Muscle of leg (tissue), 11 donors: Measurements from ENCODE around the gene HBM. TPM values are rescaled to one million over a fixed set of nuclear protein-coding genes. Genes with fewer than 3 reads are reported as not detected.
"Not testable (repeated sequence)": the region's sequence is repeated elsewhere in the genome, so short reads cannot be mapped to it uniquely, and the experiment has no call there.

Experiments used
- DNase-seq: peaks from one replicate; pipeline ENCODE4 v3.0.0; 2013
- H3K27ac ChIP-seq: one replicate; pipeline ENCODE4 v1.5.1; 2013; ENCODE audit warnings: mild to moderate bottlenecking, low read length, control low read depth
- H3K27me3 ChIP-seq: one replicate; pipeline ENCODE4 v1.6.1; 2013; ENCODE audit warnings: low read length; ENCODE audit not compliant: control insufficient read depth, insufficient read depth
- H3K36me3 ChIP-seq: one replicate; pipeline ENCODE4 v1.6.1; 2013; ENCODE audit warnings: low read length; ENCODE audit not compliant: control insufficient read depth, insufficient read depth
- H3K4me1 ChIP-seq: one replicate; pipeline ENCODE4 v1.6.1; 2013; ENCODE audit warnings: low read length; ENCODE audit not compliant: control insufficient read depth, insufficient read depth
- H3K4me3 ChIP-seq: one replicate; pipeline ENCODE4 v1.5.1; 2013; ENCODE audit warnings: low read length, control low read depth
- H3K9me3 ChIP-seq: replicated peaks from 2 replicates; pipeline ENCODE4 v1.6.1; 2013; ENCODE audit warnings: low read depth, low read length; ENCODE audit not compliant: control insufficient read depth
- WGBS: methylation state at CpG from one replicate; pipeline ENCODE4 v1.1.5; 2013; ENCODE audit warnings: missing lambda C conversion rate; ENCODE audit not compliant: insufficient coverage; 5-methylcytosine and 5-hydroxymethylcytosine counted together
- polyA plus RNA-seq, 8 donors: library from polyadenylated mRNA; unstranded; fragments of 120-200 nt; gene quantifications; one replicate each; pipeline versions ENCODE4 v1.2.1 to v1.2.3, GENCODE V29; 2013; ENCODE audit warnings: inconsistent platforms in 1 of 8, low replicate concordance in 1 of 8; ENCODE audit not compliant: insufficient read length in 8 of 8, insufficient read depth in 1 of 8
- total RNA-seq: library from RNA; stranded (reverse); fragments of 120-200 nt; gene quantifications from one replicate; pipeline ENCODE4 v1.2.4, GENCODE V29; 2013

Gene HBM
- total and polyA plus RNA-seq, 9 donors: 4.3 to 28.0 (median 15.2) TPM

- Histone ChIP-seq H3K27ac (no peak overlapping the region), H3K4me1 (peaks cover 17% of the 10 kb centered on the region), H3K36me3 (no peaks in the 10 kb centered on the region), H3K27me3 (peaks cover 76% of the 10 kb centered on the region), H3K9me3 (no peaks in the 10 kb centered on the region), H3K4me3 (no peak overlapping the region)
- WGBS: 3% methylated on average over 9 of the region's 11 CpGs
- DNase-seq: no peak
Observed at GRCh38 chr16:167122-167690, 1.4 kb downstream of the HBM start.

DNA sequence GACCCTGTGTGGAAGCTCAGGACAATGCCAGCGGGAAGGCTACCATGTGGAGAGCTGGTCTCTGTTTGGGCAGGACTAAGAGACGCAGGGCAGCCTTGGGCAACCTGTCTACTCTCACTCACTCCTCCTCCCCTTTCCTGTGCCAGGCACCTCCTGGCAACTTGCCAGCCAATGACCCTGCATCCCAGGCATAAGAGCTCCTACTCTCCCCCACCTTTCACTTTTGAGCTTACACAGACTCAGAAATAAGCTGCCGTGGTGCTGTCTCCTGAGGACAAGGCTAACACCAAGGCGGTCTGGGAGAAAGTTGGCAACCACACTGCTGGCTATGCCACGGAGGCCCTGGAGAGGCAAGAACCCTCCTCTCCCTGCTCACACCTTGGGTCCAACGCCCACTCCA, 2.6 kb downstream of the HBM start:
- Histone ChIP-seq H3K9me3 (no peaks in the 10 kb centered on the region), H3K36me3 (no peaks in the 10 kb centered on the region), H3K4me3 (no peak overlapping the region), H3K27me3 (peaks cover 71% of the 10 kb centered on the region), H3K4me1 (peaks cover 17% of the 10 kb centered on the region), H3K27ac (no peak overlapping the region)
- WGBS: 59% methylated on average over 6 of the region's 6 CpGs
- DNase-seq: no peak

DNA sequence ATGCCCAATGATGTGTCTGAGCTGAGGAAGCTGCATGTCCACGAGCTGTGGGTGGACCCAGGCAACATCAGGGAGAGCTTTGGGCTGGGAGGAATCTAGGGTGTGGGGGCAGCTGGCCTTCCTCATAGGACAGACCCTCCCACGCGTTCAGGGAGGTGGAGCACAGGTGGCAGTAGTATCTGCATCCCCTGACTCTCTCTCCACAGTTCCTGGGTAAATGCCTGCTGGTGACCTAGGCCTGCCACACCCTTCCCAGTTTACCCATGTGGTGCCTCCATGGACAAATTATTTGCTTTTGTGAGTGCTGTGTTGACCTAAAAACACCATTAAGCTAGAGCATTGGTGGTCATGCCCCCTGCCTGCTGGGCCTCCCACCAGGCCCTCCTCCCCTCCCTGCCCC, 3.2 kb downstream of the HBM start:
- WGBS: 13% methylated on average over 1 of the region's 3 CpGs
- peaks cover 17% of the 10 kb centered on the region for H3K4me1 ChIP-seq
- no peaks in the 10 kb centered on the region for H3K36me3 ChIP-seq
- no peak overlapping the region for H3K27ac ChIP-seq
- peaks cover 73% of the 10 kb centered on the region for H3K27me3 ChIP-seq
- H3K4me3 ChIP-seq: no peak overlapping the region
- no peaks in the 10 kb centered on the region for H3K9me3 ChIP-seq
- DNase-seq: no peak

DNA sequence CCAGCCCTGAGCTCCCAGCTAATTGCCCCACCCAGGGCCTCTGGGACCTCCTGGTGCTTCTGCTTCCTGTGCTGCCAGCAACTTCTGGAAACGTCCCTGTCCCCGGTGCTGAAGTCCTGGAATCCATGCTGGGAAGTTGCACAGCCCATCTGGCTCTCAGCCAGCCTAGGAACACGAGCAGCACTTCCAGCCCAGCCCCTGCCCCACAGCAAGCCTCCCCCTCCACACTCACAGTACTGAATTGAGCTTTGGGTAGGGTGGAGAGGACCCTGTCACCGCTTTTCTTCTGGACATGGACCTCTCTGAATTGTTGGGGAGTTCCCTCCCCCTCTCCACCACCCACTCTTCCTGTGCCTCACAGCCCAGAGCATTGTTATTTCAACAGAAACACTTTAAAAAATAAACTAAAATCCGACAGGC, 4.3 kb downstream of the HBM start:
- H3K27ac ChIP-seq, DNase-seq, H3K36me3 ChIP-seq, H3K4me3 ChIP-seq, H3K9me3 ChIP-seq: not testable (repeated sequence)
- 7% methylated on average over 3 of the region's 5 CpGs for WGBS
- H3K27me3 ChIP-seq: peaks cover 78% of the 10 kb centered on the region
- H3K4me1 ChIP-seq: peaks cover 15% of the 10 kb centered on the region

- H3K27ac ChIP-seq: no peak overlapping the region
- H3K4me3 ChIP-seq: no peak overlapping the region
- no peaks in the 10 kb centered on the region for H3K36me3 ChIP-seq
- no peaks in the 10 kb centered on the region for H3K9me3 ChIP-seq
- no CpG with 5 or more reads among the region's 1 CpG for WGBS
- peaks cover 76% of the 10 kb centered on the region for H3K27me3 ChIP-seq
- no peak for DNase-seq
- H3K4me1 ChIP-seq: peaks cover 9% of the 10 kb centered on the region
Observed at GRCh38 chr16:170788-171187, 5.0 kb downstream of the HBM start.

- WGBS: no CpG with 5 or more reads among the region's 74 CpGs
- peaks cover 68% of the 10 kb centered on the region for H3K27me3 ChIP-seq
- not testable (repeated sequence) for H3K4me3 ChIP-seq, DNase-seq, H3K4me1 ChIP-seq, H3K9me3 ChIP-seq, H3K36me3 ChIP-seq, H3K27ac ChIP-seq
Observed at GRCh38 chr16:172374-172941, 6.7 kb downstream of the HBM start, which contains the start of gene HBA2. TSS of gene HBA2 (plus strand) at chr16:172876. CDS start at chr16:172913, 37 bp downstream.

DNA sequence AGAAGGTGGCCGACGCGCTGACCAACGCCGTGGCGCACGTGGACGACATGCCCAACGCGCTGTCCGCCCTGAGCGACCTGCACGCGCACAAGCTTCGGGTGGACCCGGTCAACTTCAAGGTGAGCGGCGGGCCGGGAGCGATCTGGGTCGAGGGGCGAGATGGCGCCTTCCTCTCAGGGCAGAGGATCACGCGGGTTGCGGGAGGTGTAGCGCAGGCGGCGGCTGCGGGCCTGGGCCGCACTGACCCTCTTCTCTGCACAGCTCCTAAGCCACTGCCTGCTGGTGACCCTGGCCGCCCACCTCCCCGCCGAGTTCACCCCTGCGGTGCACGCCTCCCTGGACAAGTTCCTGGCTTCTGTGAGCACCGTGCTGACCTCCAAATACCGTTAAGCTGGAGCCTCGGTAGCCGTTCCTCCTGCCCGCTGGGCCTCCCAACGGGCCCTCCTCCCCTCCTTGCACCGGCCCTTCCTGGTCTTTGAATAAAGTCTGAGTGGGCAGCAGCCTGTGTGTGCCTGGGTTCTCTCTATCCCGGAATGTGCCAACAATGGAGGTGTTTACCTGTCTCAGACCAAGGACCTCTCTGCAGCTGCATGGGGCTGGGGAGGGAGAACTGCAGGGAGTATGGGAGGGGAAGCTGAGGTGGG, 7.6 kb downstream of the HBM start:
- DNase-seq, H3K4me3 ChIP-seq, H3K27ac ChIP-seq, H3K9me3 ChIP-seq, H3K36me3 ChIP-seq, H3K4me1 ChIP-seq: not testable (repeated sequence)
- peaks cover 68% of the 10 kb centered on the region for H3K27me3 ChIP-seq
- 3% methylated on average over 16 of the region's 44 CpGs for WGBS

DNA sequence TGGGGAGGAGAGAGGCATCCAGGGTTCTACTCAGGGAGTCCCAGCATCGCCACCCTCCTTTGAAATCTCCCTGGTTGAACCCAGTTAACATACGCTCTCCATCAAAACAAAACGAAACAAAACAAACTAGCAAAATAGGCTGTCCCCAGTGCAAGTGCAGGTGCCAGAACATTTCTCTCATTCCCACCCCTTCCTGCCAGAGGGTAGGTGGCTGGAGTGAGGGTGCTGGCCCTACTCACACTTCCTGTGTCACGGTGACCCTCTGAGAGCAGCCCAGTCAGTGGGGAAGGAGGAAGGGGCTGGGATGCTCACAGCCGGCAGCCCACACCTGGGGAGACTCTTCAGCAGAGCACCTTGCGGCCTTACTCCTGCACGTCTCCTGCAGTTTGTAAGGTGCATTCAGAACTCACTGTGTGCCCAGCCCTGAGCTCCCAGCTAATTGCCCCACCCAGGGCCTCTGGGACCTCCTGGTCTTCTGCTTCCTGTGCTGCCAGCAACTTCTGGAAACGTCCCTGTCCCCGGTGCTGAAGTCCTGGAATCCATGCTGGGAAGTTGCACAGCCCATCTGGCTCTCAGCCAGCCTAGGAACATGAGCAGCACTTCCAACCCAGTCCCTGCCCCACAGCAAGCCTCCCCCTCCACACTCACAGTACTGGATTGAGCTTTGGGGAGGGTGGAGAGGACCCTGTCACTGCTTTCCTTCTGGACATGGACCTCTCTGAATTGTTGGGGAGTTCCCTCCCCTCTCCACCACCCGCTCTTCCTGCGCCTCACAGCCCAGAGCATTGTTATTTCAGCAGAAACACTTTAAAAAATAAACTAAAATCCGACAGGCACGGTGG, 8.4 kb downstream of the HBM start:
- 4% methylated on average over 5 of the region's 13 CpGs for WGBS

DNA sequence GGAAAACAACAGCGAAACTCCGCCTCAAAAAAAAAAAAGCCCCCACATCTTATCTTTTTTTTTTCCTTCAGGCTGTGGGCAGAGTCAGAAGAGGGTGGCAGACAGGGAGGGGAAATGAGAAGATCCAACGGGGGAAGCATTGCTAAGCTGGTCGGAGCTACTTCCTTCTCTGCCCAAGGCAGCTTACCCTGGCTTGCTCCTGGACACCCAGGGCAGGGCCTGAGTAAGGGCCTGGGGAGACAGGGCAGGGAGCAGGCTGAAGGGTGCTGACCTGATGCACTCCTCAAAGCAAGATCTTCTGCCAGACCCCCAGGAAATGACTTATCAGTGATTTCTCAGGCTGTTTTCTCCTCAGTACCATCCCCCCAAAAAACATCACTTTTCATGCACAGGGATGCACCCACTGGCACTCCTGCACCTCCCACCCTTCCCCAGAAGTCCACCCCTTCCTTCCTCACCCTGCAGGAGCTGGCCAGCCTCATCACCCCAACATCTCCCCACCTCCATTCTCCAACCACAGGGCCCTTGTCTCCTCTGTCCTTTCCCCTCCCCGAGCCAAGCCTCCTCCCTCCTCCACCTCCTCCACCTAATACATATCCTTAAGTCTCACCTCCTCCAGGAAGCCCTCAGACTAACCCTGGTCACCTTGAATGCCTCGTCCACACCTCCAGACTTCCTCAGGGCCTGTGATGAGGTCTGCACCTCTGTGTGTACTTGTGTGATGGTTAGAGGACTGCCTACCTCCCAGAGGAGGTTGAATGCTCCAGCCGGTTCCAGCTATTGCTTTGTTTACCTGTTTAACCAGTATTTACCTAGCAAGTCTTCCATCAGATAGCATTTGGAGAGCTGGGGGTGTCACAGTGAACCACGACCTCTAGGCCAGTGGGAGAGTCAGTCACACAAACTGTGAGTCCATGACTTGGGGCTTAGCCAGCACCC, 9.5 kb downstream of the HBM start:
- 25% methylated on average over 3 of the region's 8 CpGs for WGBS

More for the DNA sequence above, 8.4 kb downstream of the HBM start:
- H3K36me3 ChIP-seq, H3K9me3 ChIP-seq, H3K4me1 ChIP-seq, H3K27ac ChIP-seq, DNase-seq, H3K4me3 ChIP-seq: not testable (repeated sequence)
- peaks cover 68% of the 10 kb centered on the region for H3K27me3 ChIP-seq

More for the DNA sequence above, 9.5 kb downstream of the HBM start:
- no peaks in the 10 kb centered on the region for H3K36me3 ChIP-seq
- H3K27ac ChIP-seq: no peak overlapping the region
- no peak overlapping the region for H3K4me3 ChIP-seq
- peaks cover 70% of the 10 kb centered on the region for H3K27me3 ChIP-seq
- peaks cover 10% of the 10 kb centered on the region for H3K4me1 ChIP-seq
- H3K9me3 ChIP-seq: no peaks in the 10 kb centered on the region
- no peak for DNase-seq
